ENCODE results near the gene GFI1.
"Not testable (repeated sequence)": the region's sequence is repeated elsewhere in the genome, so short reads cannot be mapped to it uniquely, and the experiment has no call there.

GRCh38 chr1:92531939-92532338, 45.2 kb upstream of the GFI1 start:
- not testable (repeated sequence) for TF ChIP-seq CTCF, POLR2A (IDR thresholded peaks at IDR 0.05)
